Activated CD4-positive, alpha-beta T cell treated with anti-CD3 and anti-CD28 coated beads for 48 hours (primary cell): Measurements from ENCODE around the gene RALGAPA2.

Experiments
- DNase-seq: peaks from one replicate; pipeline ENCODE4 v3.0.0-alpha.2; 2020

RALGAPA2 gene

GRCh38 chr20:20528861-20529260 lies 183.6 kb downstream of the RALGAPA2 start:
- no peak for DNase-seq

DNA sequence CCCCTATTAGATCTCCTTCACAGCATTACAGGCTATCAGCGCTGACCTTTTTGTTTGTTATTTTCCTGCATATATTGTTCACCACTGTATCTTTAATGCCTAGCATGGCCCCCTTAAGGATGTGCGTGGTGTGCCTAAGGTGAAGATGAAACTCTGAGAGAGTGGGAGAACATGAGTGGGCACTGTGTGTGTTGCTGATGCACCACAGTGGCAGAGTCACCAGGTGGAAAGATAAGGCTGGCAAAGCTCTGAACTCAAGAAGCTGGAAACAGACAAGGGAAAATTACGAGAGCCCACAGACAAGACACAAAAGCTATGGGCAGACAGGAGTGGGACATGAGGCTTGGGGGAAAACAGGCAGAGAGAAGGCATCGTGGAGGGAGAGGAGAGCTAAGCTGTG lies 184.8 kb downstream of the RALGAPA2 start:
- DNase-seq = no peak

DNA sequence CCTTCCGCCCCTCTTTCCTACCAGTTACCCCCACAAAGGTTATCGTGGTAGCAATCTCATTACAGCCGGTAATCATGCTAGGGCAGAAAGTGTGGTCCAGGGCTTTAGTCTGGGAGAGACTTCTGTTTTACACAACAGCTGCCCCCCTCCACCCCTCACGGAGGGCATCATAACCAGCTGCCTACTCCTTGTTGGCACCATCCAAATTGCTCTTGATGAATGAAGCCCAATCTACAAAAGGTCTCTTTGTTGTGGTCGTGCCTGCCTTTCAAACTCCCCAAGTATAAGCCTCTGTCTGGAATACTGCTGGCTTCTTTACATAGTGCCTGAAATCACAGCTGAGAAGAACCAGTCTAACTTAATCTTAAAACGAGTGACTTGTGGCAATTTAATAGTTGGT lies 186.7 kb downstream of the RALGAPA2 start:
- no peak for DNase-seq

DNA sequence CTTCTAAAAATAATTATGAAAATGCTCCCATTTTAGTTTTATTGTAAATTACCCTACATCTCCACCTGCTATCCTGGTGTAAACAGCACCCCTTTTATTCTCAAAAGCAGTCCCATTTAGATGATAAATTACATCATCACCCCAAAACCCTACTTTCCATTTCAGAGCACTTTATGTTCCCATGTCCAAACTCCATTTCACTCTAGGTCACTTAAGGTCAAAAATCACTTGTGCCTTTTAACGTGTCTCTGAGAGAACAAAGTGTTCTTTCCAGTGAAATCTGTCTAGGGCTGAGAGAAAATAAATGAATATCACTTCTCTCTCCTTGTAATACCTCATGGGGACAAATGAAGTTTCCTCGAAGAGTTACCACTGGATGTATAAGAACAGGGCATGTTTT lies 187.2 kb downstream of the RALGAPA2 start:
- DNase-seq = no peak

DNA sequence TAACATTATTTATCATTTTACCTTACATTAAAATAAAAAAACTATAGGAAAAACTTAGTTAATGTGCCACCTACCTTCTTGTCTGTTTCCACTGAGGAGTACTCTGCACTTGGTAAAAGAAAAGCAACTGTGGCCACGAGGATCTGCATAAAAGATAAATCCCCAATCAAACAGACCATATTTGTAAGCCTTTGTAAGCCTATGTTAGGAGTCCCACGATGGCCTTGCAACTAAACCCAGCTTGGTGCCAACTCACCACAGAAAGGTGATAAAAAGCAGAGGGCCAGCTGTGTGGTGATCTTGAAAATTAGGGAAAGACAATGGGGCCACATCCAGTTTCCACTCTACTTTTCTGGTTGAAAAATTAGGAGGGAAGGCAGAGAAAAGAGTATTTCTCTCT lies 187.7 kb downstream of the RALGAPA2 start:
- DNase-seq = no peak

DNA sequence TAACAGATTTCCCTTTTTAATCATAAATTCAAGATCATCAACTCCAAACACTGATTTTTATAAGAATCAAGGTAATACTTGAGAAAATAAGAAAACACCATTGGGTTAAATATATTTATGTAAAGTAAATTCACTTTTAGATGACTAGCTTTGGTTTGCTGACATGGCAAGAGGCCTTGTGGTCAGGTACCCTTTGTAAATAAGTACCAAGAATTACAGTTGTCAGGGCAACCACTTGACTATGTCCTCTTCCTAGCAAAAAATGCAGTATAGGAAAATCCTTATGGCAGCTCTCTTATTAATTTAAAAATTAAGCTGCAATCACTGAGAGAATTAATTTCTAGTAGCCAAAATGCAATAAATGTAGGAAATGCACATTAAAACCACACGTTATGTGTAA lies 190.7 kb downstream of the RALGAPA2 start:
- no peak for DNase-seq

GRCh38 chr20:20520776-20521175 lies 191.7 kb downstream of the RALGAPA2 start:
- DNase-seq = no peak

DNA sequence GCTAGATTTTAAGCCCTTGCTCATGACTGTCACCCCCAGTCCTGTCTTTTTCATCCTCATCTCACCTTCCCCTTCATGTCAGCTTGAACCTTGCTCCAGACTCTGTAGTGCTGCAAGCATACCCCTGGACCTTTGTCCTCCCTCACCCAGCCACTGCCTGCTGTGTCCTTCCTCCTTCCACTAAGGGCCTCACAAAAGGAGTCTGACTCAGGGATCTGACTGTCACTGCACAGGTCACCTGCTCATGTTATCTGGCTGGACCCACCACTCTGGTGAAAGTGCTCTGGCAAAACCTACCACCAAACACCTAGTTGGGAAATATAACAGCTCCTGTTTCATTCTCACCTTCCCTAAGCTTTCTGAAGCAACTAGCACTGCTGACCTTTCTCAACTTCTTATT lies 193.2 kb downstream of the RALGAPA2 start:
- no peak for DNase-seq

GRCh38 chr20:20518263-20518662 lies 194.2 kb downstream of the RALGAPA2 start:
- DNase-seq = no peak

- DNase-seq = no peak
Measured at GRCh38 chr20:20517296-20517695, 195.1 kb downstream of the RALGAPA2 start.

DNA sequence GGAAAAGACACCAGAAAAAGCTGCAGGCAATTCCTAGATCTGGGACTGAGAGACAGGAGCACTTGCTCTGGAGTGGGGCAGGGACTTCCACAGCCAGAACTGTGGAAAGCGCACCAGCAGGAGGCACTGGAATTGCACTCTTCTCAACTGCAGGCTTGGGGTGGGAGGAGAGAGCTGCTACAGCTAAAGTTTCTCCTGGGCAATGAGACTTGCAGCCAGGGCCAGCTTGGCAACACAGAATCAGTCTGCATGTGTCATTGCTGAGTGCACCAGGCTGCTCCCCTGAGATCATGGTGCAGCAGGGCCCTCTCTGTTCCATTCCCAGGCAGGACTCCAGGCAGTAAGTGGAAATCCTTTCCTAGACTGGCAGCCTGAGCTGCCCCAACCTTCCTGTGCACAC lies 198.7 kb downstream of the RALGAPA2 start:
- DNase-seq = no peak

GRCh38 chr20:20505554-20505953 lies 206.9 kb downstream of the RALGAPA2 start:
- DNase-seq = no peak

DNA sequence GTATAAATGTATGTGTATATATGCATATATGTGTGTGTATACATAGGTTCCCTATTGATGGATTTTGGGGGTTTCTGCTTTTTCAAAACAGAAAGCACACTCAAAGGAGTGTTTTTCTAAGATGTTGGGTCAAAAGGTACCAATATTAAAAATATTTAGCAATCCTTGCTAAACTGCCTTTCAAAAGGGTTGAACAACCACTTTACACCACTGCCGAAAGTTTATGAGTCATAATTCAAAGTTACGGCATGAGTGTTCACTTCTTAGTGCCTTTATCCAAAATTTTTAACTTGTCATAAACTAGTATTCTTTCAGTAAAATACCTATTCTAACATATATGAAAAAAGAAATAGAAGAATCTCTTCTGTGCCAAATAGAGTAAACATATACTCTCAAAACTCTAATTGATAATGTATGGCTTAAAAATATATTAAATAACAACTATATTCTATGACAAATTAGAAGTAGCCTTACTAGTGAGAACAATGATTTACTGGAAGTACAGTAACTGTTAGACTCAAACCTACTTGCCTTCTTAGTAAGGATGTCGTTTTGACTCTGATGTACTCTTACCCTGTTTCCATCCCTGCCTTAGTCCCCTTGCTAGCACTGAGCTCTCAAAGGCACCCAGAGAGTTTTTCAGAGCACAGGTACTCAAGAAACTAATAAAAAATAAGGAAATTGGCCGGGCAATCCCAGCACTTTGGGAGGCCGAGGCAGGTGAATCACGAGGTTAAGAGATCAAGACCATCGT lies 208.5 kb downstream of the RALGAPA2 start:
- no peak for DNase-seq

DNA sequence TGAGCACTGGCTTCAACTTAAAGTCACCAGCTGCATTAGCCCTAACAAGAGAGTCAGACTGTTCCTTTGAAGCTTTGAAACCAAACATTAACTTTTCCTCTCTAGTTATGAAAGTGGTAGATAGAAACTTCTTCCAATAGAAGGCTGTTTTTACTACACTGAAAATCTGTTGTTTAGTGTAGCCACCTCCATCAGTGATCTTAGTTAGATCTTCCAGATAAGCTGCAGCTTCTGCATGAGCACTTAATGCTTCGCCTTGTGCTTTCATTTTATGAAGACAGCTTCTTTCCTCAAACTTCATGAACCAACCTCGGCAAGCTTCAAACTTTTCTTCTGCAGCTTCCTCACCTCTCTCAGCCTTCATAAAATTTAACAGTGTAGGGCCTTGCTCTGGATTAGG lies 211.3 kb downstream of the RALGAPA2 start:
- no peak for DNase-seq

GRCh38 chr20:20500312-20500711 lies 212.1 kb downstream of the RALGAPA2 start:
- DNase-seq = no peak

DNA sequence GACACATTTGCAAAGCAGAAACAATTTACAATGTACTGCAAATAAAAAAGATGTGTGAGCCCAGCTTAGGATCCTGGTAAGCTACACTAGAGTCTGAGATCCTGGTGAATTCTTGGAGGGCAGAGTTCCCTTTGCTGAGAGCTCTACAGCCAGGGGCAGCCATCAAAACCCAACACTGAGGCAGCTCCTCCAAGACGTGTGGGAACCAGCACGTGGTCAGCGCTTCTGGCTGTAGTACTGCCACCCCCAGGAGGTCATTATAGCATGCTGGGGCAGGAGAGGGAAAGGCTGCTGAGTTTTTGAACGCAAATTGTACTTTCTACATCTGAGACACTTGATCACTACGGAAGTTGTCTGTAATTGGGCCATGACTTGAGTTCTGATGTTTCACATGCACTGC lies 213.0 kb downstream of the RALGAPA2 start:
- DNase-seq = no peak

DNA sequence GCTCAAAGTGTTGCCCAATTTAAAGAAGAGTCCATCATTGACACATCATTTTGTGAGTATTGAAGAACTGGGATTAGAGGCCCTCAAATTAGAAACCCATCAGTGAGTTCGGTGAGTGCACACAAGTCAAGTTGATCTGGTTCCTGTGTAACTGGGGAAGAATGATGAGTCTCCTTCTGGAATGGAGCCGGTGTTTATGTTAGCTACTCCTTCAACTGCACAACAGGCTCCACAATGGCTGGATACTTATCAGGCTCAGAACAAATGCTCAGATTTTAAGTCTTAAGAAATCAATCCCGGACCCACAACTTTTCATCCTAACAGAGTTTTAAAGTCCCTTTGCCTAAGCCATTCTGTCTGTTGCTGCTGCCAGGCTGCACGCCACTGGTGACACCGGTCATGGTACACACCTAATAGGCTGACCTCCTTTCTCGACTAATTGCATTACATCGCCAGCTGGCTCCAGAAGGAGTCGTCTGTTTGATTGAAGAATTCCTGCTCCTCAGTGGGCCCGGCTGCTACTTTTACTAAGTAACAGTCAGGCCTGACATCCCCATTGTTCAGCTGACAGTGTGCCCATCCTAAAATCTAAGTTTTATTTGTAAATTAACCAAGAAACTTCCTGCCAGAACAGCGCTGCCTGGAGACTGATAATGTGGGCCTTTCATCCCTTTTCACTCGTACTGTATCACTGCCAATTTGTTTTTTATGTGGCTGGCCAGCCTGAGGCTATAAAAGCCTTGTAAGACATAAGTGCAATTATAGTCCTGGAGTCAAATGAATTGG lies 214.2 kb downstream of the RALGAPA2 start:
- no peak for DNase-seq

- DNase-seq = peak; percentile 51
Measured at GRCh38 chr20:20497242-20497978, 215.0 kb downstream of the RALGAPA2 start.

DNA sequence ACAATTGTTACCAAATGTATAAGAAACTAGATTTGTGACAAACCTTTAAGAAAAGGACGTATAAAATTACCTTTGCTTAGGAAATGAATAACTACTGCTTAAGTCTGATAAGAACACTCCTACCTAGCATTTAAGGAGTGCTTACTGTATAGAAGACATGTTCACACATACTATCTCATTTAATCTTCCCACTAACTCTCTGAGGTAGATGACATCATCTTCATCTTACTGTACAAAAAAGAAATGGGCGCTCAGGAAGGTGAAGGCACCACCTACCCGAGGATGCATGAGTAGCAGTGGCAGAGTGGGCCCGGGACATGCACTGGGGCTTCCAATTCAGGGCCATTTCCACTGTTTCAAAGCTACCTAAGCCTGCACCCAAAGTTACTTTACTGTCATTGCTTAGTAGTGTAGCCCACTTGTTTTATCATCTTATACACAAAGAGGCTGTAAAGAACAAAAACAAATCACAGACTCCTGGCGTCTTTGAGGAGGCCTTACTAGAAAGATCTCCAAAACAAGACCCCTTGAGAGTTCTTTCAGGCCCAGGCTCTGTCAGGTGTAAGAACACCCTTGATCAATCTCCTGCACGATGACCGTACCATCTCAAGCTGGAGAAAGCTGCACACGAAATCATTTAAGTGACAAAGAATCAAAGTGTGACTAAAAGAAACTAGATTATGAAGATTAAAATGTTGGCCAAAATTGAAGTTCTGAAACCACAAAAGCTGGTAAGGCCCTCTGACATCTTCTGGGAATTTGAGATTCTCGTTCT lies 216.5 kb downstream of the RALGAPA2 start:
- peak; percentile 44 for DNase-seq

DNA sequence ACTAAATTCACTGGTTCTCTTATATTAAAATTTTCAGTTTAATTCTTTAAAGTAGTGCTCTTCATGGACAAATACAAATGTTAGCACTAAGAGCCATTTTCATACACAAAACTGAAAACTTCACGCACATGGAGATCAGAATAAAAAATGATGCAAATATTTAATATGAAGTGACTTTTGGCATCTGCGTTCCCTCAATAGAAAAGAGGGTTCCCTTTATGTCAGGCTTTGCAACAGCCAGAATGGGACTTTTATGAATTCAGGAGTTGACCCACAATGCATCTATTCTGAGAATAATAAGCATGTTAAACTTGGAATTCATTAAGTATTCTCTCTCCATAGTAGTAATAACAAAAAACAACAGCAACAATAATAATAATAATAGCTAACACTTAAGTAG lies 218.7 kb downstream of the RALGAPA2 start:
- DNase-seq = no peak

GRCh38 chr20:20492521-20493332 lies 219.7 kb downstream of the RALGAPA2 start:
- DNase-seq = no peak

- no peak for DNase-seq
Measured at GRCh38 chr20:20491784-20492264, 220.6 kb downstream of the RALGAPA2 start.
